HG03097 (cell line): Measurements from ENCODE around the gene SSTR3.

Experiments
- ATAC-seq: cut with Tn5 transposase; IDR thresholded peaks from one replicate; pipeline ENCODE4 v1.9.1; 2021; ENCODE audit not compliant: unreplicated experiment, low FRiP score

Gene SSTR3

DNA sequence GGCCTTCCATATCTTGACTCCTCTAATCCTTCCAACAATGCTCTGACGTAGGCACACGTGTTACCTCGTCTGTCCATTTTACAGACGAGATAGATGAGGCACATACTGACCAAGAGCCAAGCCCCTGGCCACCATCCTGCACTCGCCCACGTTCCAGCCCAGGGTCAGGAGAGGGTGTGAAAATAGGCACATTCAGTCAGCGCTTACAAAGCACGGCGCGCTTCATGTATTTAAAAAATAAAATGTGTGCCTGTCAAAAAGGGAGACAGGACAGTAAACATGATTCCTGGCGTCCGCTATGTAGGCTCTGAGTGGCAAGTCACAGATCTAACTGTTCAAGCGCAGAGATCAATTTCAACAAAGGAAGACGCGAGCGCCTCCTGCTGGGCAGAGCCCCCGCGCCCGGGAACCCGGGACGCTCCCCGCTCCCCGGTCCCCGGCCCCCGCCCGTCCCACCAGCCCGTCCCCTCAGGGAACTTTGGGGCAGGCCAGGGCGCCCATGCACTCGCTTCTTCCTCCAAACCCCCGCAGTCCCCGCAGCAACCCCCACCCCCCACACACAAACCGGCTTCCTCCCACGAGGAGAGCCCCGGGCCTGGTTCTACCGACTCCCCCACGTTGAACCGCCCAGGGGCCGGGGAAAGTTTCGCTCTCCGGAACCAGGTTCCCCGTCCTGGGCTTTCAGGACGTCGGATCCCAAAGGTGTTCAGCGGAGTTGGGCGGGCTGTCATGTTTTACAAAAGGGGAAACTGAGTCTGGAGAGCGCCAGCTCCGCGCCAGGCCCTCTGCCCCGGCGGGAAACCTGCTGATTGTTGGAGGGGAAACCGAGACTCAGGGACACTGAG lies 13.8 kb downstream of the SSTR3 start:
- ATAC-seq = peak; percentile 31

DNA sequence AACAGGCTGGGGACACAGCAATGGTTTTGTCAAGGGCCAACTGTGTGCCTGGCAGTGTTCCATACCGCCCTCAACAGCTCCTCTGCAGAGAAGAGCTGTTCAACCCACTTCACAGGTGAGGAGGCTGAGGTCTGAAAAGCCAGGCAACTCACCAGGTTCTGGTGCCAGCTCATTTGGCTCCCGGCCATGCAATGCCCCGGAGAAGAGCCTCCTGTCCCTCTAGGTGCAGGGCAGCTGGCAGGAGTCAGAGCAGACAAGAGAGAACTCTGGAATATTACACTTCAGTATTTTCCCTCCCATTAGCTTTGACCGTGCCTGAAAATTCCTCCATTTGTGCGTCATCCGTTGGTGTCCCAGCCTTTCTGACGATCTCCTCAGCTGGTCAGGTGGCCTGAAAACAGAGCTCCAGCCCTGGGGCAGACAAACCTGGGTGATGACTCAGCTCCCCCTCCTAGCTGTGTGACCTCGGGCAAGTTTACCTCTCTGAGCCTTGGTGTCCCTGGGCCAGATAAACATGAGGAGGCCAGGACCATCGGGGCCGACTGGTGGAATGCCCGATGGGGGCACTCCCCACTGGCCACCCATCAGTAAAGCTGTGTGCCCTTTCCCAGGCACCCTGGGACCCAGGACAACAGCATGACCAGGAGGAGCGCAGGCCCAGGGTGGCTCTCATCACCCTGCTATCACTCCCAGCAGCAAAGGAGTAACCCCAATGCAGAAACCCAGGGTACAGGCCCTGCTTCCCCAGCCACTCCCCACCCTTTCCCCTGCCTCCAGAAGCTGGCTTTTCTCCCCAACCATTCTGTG lies 14.6 kb downstream of the SSTR3 start:
- no peak for ATAC-seq

- ATAC-seq = no peak
Observed at GRCh38 chr22:37196539-37197450, 15.5 kb downstream of the SSTR3 start.

DNA sequence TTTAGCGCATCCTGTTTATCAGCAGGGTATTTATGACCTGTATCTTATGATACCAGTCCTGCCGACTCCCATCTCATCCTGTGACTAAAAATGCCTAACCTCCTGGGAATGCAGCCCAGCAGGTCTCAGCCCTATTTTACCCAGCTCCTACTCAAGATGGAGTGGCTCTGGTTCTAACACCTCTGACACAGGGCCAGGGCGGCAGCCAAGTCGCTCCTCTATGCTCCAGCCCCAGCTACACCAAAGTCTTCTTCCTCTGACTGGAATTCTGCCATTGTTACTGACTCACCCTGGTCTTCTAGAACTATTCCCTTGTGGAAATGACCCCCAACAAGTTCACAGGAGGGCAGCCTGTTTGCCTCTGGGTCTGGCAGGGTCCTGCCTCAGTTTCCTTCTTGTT lies 16.4 kb downstream of the SSTR3 start:
- no peak for ATAC-seq

GRCh38 chr22:37194750-37195149 lies 17.5 kb downstream of the SSTR3 start:
- ATAC-seq = no peak

GRCh38 chr22:37193629-37194191 lies 18.6 kb downstream of the SSTR3 start:
- ATAC-seq = no peak

GRCh38 chr22:37192741-37193140 lies 19.5 kb downstream of the SSTR3 start:
- ATAC-seq = no peak

GRCh38 chr22:37192204-37192603 lies 20.1 kb downstream of the SSTR3 start:
- ATAC-seq = no peak

- no peak for ATAC-seq
Observed at GRCh38 chr22:37190262-37190780, 22.0 kb downstream of the SSTR3 start.

GRCh38 chr22:37188901-37189466 lies 23.3 kb downstream of the SSTR3 start:
- ATAC-seq = no peak

GRCh38 chr22:37187891-37188761 lies 24.2 kb downstream of the SSTR3 start, which contains the start of gene C1QTNF6:
Gene C1QTNF6, minus strand, starts transcription at chr22:37188247. Its CDS starts 34 bp downstream, at chr22:37188213.
- no peak for ATAC-seq

DNA sequence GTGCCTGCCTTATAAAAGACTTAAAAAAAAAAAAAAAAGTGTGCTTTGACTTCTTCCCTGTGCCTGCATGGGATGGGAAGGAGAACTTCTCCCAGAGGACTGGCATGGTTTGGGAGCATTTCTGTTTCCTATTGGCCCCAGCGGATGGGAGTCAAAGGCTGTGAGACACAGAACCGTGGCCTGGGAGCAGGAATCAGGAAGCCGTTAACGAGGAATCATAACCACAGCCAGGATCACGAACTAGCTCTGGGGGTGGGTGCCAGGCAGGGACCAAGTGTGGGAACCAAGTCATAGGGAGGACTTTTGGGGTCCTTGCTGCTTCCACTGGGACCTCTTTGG lies 24.8 kb downstream of the SSTR3 start:
- no peak for ATAC-seq

GRCh38 chr22:37186997-37187522 lies 25.2 kb downstream of the SSTR3 start:
- ATAC-seq = no peak

DNA sequence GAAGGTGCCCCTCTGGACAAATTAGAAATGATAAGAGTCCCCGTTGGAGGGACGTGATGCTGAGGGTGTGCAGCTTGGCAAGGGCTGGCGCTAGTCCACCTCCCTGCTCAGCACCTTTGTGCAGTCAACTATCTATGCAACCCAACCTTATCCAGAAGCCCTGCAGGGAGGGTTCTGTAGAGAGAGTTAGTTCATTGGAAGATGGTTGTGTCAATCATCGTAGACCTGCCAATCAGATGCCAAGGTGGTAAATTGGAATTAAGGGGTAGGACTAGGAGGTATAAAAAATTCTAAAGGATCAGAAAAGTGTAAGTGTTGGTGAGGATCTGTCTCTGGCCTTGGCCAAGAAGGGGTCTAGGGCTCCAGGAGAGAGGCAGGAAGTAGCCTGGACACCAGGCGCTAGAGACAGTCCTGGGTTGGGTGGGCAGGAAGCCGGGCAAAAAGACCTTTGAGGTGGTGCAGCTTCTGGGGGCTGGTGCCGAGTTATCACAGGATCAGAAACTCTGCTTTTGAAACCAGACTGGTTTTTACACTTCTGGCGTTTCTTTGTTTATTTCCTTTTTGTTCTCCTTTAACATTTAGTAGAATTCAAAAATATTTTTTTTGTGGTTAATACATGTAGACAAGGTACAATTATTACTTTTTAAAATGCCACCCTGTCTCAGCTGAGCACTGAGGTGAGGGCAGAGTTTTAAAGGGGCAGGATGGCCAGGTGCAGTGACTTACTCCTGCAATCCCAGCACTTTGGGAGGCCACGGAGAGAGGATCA lies 25.9 kb downstream of the SSTR3 start:
- no peak for ATAC-seq

DNA sequence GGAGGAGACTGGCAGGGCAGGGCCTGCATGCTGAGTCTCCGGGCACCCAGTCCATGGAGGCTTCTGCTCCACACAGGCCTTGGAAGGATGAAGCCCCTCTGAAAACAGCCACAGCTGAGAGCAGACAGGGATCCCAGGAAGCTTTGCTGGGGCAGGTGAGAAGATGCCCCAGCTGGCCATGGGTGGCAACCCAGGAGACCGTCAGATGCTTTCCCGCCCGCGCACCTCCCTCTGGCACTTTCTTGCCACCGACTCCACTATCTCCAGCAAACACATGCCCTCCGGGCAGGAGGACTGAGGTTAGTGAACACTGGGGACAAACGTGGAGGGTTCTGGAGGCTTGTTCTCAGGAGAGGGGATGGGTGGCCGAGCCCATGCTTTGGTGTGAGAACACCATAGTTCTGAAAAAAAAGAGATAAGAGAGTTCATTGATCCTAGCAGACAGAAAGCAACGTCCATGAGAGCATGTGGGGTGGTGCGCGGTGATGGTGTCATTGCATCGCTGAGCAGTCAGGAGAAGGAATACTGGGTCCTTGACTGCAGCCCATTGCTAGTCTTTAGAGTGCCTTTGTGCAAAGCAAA lies 26.5 kb downstream of the SSTR3 start:
- no peak for ATAC-seq

DNA sequence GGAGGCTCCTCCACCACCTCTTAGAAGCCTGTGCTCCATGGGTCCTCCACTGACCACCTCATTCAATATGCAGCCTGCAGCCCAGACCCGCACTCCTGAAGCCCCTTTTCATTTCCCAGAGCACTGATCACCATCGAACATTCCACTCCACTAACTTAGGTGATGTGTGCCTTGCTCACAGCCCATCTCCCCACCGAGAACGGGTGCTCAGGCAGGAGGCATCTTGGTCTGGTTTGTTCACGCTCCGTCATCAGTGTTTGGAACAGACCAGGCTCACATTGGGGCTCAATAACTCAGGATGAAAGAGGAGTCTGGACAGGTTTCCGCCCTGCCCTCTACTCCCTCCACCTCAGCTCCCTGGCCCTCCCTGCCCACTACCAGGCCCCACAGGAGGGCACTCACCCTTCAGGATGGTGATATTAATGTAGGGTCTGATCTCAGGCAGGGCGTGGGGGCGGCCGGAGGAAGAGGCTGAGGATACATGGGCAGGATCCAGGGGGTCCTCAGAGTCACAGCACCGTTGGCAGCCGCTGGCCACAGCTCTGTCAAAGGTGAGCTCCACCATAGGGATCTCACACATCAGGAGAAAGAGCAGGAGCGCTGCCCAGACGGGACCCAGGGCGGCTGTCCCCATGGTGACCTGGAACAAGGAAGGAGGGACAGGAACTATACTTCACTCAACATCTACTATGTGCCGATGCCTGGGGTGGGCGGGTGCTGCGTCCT lies 27.3 kb downstream of the SSTR3 start:
- no peak for ATAC-seq

GRCh38 chr22:37184380-37184755 lies 27.9 kb downstream of the SSTR3 start:
- no peak for ATAC-seq
